Measurements from ENCODE around the gene ERI3. TPM values are rescaled to one million over a fixed set of nuclear protein-coding genes. Genes with fewer than 3 reads are reported as not detected.

Gene ERI3
- polyA plus RNA-seq, 3 donors, result 76.3 to 99.8 (median 95.8) TPM

- DNase-seq (ENCODE audit: extremely low read depth in 1 of 11, low read depth in 9 of 11, low spot score in 4 of 11), result no peak
These were observed 100.6 kb downstream of the ERI3 start for GRCh38 chr1:44254392-44254910.

- DNase-seq (ENCODE audit: extremely low read depth in 1 of 11, low read depth in 9 of 11, low spot score in 4 of 11), result no peak
These were observed 102.9 kb downstream of the ERI3 start for GRCh38 chr1:44251989-44252671.

- no peak for DNase-seq (ENCODE audit: extremely low read depth in 1 of 11, low read depth in 9 of 11, low spot score in 4 of 11)
These were observed 103.6 kb downstream of the ERI3 start for GRCh38 chr1:44251486-44251885.

GRCh38 chr1:44250068-44250781 lies 104.8 kb downstream of the ERI3 start:
- no peak for DNase-seq (ENCODE audit: extremely low read depth in 1 of 11, low read depth in 9 of 11, low spot score in 4 of 11)

GRCh38 chr1:44249543-44249942 lies 105.5 kb downstream of the ERI3 start:
- DNase-seq (ENCODE audit: extremely low read depth in 1 of 11, low read depth in 9 of 11, low spot score in 4 of 11), result no peak

GRCh38 chr1:44246806-44247205 lies 108.3 kb downstream of the ERI3 start:
- DNase-seq (ENCODE audit: extremely low read depth in 1 of 11, low read depth in 9 of 11, low spot score in 4 of 11), result no peak

- peak in 3 of 11 donors; percentile 17 to 24 (median 18) for DNase-seq (ENCODE audit: extremely low read depth in 1 of 11, low read depth in 9 of 11, low spot score in 4 of 11)
These were observed 110.1 kb downstream of the ERI3 start for GRCh38 chr1:44244986-44245385.

GRCh38 chr1:44243782-44244495 lies 111.1 kb downstream of the ERI3 start:
- no peak for DNase-seq (ENCODE audit: extremely low read depth in 1 of 11, low read depth in 9 of 11, low spot score in 4 of 11)

GRCh38 chr1:44242746-44243145 lies 112.3 kb downstream of the ERI3 start:
- DNase-seq (ENCODE audit: extremely low read depth in 1 of 11, low read depth in 9 of 11, low spot score in 4 of 11), result no peak

- no peak for DNase-seq (ENCODE audit: extremely low read depth in 1 of 11, low read depth in 9 of 11, low spot score in 4 of 11)
These were observed 114.0 kb downstream of the ERI3 start for GRCh38 chr1:44240802-44241671.

GRCh38 chr1:44239961-44240371 lies 115.1 kb downstream of the ERI3 start:
- no peak for DNase-seq (ENCODE audit: extremely low read depth in 1 of 11, low read depth in 9 of 11, low spot score in 4 of 11)

GRCh38 chr1:44239331-44239960 lies 115.6 kb downstream of the ERI3 start:
- DNase-seq (ENCODE audit: extremely low read depth in 1 of 11, low read depth in 9 of 11, low spot score in 4 of 11), result peak in 4 of 11 donors; percentile 35 to 45 (median 38)

- DNase-seq (ENCODE audit: extremely low read depth in 1 of 11, low read depth in 9 of 11, low spot score in 4 of 11), result no peak
These were observed 116.4 kb downstream of the ERI3 start for GRCh38 chr1:44238660-44239059.

GRCh38 chr1:44237721-44238457 lies 117.2 kb downstream of the ERI3 start:
- peak; percentile 70 to 92 (median 83) for DNase-seq (ENCODE audit: extremely low read depth in 1 of 11, low read depth in 9 of 11, low spot score in 4 of 11)

GRCh38 chr1:44236490-44237272 lies 118.4 kb downstream of the ERI3 start:
- DNase-seq (ENCODE audit: extremely low read depth in 1 of 11, low read depth in 9 of 11, low spot score in 4 of 11), result no peak

GRCh38 chr1:44235808-44236207 lies 119.2 kb downstream of the ERI3 start:
- no peak for DNase-seq (ENCODE audit: extremely low read depth in 1 of 11, low read depth in 9 of 11, low spot score in 4 of 11)

- no peak for DNase-seq (ENCODE audit: extremely low read depth in 1 of 11, low read depth in 9 of 11, low spot score in 4 of 11)
These were observed 121.5 kb downstream of the ERI3 start for GRCh38 chr1:44233593-44233992.

Measured in renal cortex interstitium (tissue), 11 donors.